ENCODE results near the gene SDHB. TPM values are rescaled to one million over a fixed set of nuclear protein-coding genes. Genes with fewer than 3 reads are reported as not detected.

SDHB gene
- total and polyA plus RNA-seq, 5 experiments from 2014 or later, result 56.1 to 149 (median 128) TPM

DNA sequence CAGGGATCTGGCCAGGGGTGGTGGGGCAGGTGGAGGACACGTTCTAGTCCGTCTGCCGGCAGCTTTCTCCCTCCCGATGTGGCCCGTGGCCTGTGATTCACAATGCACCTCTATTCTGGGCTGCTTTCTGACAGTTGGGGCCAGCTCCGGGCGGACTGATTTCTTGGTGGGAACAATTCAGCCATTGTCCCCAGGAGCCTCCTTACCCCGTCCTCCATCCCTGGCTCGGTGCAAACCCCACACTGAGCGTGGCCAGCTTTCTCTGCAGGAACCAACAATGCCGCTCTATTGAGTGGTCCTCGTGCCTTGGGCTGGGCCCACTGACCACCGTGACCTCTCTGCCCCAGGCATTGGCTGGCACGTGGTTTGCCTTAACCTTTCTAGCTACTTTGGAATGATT lies 35.7 kb upstream of the SDHB start:
- H3K36me3 Mint-ChIP-seq, result no peaks in the 10 kb centered on the region
- no peak overlapping the region for H3K27ac Mint-ChIP-seq
- peaks cover 0 to 12% (median 4%) of the 10 kb centered on the region in 5 donors for H3K27me3 Mint-ChIP-seq
- no peak for DNase-seq
- H3K4me3 Mint-ChIP-seq, result no peak overlapping the region
- POLR2A ChIA-PET, result no interaction called here
- no peaks in the 10 kb centered on the region for H3K4me1 Mint-ChIP-seq
- H3K9me3 Mint-ChIP-seq, result peaks cover 0 to 4% (median 2%) of the 10 kb centered on the region in 9 donors
- no peak for ATAC-seq

DNA sequence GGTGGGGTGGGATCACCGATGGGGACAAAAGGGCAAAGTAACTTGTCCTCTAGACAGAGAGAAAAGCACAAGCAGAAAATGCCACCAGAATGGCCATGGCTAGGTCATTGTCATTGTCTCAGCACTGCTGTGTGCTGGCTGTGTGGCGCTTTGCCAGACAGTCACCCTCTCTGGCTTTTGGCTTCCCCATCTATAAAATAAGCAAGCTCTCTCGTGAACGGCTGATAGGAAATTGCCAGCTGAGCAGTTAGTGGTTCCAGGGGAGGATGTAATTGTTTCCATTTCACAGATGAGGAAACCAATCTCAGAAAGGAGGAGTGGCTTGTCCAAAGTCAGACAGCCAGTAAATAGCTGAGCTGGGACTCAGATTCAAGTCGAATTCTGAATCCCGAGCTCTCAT lies 32.9 kb upstream of the SDHB start:
- ATAC-seq (no peak), DNase-seq (no peak)
- H3K9me3 Mint-ChIP-seq, result peaks cover 0 to 2% (median 0%) of the 10 kb centered on the region in 9 donors
- no peak overlapping the region for H3K27ac Mint-ChIP-seq
- no peaks in the 10 kb centered on the region for H3K36me3 Mint-ChIP-seq
- no peaks in the 10 kb centered on the region for H3K4me1 Mint-ChIP-seq
- no peak overlapping the region for H3K4me3 Mint-ChIP-seq
- peaks cover 0 to 17% (median 8%) of the 10 kb centered on the region in 5 donors for H3K27me3 Mint-ChIP-seq
- POLR2A ChIA-PET, result no interaction called here

DNA sequence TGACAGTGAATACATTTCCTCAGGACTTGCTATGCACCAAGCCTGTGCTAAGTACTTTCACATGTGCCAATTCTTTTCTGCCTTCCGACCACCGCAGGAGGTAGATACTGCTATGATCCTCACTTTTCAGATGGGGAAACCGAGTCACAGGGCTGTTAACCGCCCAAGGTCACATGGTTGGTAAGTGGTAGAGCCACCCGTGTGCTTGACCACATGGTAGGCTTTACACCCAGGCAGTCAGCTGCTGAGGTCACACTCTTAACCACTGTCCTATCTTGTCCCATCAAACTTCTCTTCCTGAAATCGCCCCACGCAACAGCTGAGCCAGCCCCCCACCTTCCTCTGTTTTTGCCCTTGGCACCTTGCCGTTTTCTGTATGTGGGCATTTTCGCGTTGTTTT lies 31.0 kb upstream of the SDHB start:
- Mint-ChIP-seq H3K36me3 (no peaks in the 10 kb centered on the region), H3K27me3 (peaks cover 0 to 15% (median 4%) of the 10 kb centered on the region in 5 donors), H3K9me3 (no peaks in the 10 kb centered on the region), H3K4me3 (no peak overlapping the region), H3K27ac (no peak overlapping the region), H3K4me1 (no peaks in the 10 kb centered on the region)
- DNase-seq (no peak), ATAC-seq (no peak)
- POLR2A ChIA-PET, result no interaction called here

DNA sequence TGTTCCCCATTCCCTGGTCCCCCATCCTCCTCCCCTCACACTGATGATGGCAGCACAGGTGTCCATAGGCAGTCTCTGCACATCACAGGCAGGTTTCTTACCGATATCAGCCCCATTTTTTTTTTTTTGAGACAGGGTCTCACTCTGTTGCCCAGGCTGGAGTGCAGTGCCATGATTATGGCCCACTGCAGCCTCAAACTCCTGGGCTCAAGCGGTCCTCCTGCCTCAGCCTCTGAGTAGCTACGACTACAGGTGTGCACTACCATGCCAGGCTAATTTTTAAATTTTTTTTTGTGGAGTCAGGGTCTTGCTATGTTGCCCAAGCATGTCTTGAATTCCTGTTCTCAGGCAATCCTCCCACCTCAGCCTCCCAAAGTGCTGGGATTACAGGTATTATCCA lies 28.9 kb upstream of the SDHB start:
- H3K27me3 Mint-ChIP-seq, result peaks cover 0 to 13% (median 7%) of the 10 kb centered on the region in 5 donors
- H3K9me3 Mint-ChIP-seq, result no peaks in the 10 kb centered on the region
- peaks cover 0 to 2% (median 0%) of the 10 kb centered on the region in 4 donors for H3K4me1 Mint-ChIP-seq
- no peak overlapping the region for H3K4me3 Mint-ChIP-seq
- no peak overlapping the region for H3K27ac Mint-ChIP-seq
- POLR2A ChIA-PET, result no interaction called here
- ATAC-seq (no peak), DNase-seq (no peak)
- no peaks in the 10 kb centered on the region for H3K36me3 Mint-ChIP-seq

DNA sequence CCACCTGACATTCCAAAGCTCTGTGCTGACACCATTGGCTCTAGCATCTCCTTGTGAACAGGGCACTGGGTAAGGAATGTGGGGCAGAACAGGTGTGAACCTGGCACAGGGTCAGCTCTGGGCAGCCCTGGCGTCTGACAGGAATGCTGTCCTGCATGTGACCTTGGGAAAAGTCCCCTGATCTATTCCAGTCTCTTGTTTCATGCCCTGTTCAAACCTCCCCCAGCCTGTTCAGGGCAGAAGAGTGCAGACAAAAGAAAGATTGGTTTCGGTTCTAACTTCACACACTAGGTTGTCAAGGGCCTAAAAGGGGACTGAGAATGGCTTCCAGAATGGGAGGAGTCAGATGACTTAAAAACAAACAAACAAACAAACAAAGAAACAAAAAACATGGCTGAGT lies 27.6 kb upstream of the SDHB start:
- no peaks in the 10 kb centered on the region for H3K36me3 Mint-ChIP-seq
- POLR2A ChIA-PET, result no interaction called here
- H3K9me3 Mint-ChIP-seq, result no peaks in the 10 kb centered on the region
- H3K27me3 Mint-ChIP-seq, result peaks cover 0 to 15% (median 7%) of the 10 kb centered on the region in 5 donors
- H3K27ac Mint-ChIP-seq, result no peak overlapping the region
- DNase-seq (no peak), ATAC-seq (no peak)
- no peak overlapping the region for H3K4me3 Mint-ChIP-seq
- H3K4me1 Mint-ChIP-seq, result peaks cover 0 to 2% (median 0%) of the 10 kb centered on the region in 4 donors

DNA sequence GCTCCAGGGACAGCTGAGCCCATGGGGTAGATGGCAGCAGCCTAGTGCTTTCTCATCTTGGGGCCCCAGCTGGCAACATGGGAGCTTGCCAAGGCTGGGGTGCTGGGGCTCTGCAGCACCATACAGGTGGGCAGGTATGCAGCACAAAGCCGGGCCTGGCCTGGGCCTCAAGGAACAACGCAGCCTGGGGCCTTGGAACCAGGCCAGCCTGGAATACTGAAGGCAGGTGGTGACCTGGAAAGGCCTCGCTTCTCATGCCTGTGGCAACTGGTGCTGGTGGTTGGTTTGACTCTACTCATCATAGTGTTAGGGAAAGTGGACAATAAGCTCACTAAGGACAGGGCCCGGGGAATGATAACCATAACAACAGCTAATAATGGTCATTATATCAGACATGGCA lies 27.0 kb upstream of the SDHB start:
- Mint-ChIP-seq H3K4me3 (no peak overlapping the region), H3K27me3 (peaks cover 0 to 15% (median 7%) of the 10 kb centered on the region in 5 donors), H3K27ac (no peak overlapping the region), H3K4me1 (peaks cover 0 to 2% (median 0%) of the 10 kb centered on the region in 4 donors), H3K9me3 (no peaks in the 10 kb centered on the region), H3K36me3 (no peaks in the 10 kb centered on the region)
- ATAC-seq (no peak), DNase-seq (no peak)
- POLR2A ChIA-PET, result no interaction called here

DNA sequence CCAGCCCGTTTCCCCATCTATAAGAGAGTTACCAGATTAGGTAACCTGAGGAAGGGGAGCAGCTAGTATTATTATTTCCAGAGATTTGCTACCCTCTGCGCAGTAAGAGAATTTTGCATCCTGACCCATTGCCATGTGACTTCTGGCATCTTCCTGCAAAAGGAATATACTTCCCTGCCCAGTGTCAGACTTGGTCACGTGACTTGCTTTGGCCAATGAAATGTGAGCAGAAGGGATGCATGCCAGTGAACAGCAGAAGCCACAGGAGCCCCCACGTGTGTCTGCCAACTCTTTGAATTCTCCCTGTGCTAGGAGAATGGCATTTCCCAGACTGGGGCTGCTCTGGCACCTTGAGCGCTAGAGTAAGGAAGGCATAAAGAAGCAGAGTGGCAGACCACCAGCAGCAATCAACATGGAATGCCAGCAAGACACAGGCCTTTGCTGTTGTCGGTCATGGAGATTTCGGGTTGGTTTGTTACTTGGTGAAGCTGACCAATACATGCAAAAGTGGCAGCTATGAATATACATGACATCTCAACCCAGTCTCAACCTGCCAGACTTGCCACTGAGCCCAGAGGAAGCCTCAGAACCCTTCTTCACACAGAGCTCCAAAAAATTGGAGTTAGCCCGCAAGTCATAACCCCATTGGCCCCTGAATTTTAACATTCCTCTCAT lies 26.4 kb upstream of the SDHB start:
- DNase-seq (no peak), ATAC-seq (no peak)
- peaks cover 0 to 3% (median 0%) of the 10 kb centered on the region in 4 donors for H3K4me1 Mint-ChIP-seq
- POLR2A ChIA-PET, result no interaction called here
- no peaks in the 10 kb centered on the region for H3K36me3 Mint-ChIP-seq
- H3K4me3 Mint-ChIP-seq, result no peak overlapping the region
- no peaks in the 10 kb centered on the region for H3K9me3 Mint-ChIP-seq
- H3K27me3 Mint-ChIP-seq, result peaks cover 0 to 13% (median 9%) of the 10 kb centered on the region in 5 donors
- no peak overlapping the region for H3K27ac Mint-ChIP-seq

DNA sequence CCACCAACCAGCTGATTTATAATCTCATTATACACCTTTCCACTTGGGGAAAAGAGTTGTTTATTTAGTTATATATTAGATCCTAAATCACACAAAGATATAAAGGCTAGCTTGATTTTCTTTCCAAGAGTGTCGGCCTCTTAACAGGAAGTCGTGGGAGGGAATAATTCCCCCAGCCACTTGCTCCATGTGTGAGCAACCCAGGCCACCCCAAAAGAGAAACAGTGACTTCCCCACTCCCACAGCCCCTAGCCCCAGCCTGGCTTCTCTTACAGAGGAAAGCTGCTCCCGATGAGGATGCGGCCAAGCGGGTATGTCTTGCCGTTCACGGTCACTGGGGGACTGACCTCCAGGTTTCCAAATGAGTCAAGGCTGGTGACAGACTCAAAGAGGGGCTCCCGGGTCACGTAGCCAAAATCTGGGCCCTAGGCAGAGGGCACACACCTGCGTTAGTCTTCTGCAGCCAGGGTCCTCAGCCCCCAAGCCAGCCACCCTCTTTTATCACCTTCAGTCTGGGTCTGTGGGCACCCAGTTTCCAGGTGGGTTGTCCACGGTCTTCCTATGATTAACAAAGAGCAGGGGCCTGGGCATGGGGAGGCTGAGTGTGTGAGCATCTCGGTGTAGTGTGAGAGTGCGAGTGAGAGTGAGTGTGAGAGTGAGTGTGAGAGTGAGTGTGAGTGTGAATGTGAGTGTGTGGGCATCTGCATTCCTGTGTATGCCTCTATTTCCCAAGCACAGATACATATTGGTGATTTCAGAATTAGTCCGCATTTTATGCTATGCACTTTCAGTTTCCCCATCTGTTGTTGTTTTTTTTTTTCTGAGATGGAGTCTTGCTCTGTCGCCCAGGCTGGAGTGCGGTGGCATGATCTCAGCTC lies 25.4 kb upstream of the SDHB start:
- H3K27me3 Mint-ChIP-seq, result peaks cover 0 to 7% (median 2%) of the 10 kb centered on the region in 5 donors
- H3K27ac Mint-ChIP-seq, result no peak overlapping the region
- ATAC-seq (no peak), DNase-seq (no peak)
- H3K4me1 Mint-ChIP-seq, result peaks cover 0 to 3% (median 0%) of the 10 kb centered on the region in 4 donors
- no peaks in the 10 kb centered on the region for H3K36me3 Mint-ChIP-seq
- POLR2A ChIA-PET, result no interaction called here
- no peaks in the 10 kb centered on the region for H3K9me3 Mint-ChIP-seq
- H3K4me3 Mint-ChIP-seq, result no peak overlapping the region

DNA sequence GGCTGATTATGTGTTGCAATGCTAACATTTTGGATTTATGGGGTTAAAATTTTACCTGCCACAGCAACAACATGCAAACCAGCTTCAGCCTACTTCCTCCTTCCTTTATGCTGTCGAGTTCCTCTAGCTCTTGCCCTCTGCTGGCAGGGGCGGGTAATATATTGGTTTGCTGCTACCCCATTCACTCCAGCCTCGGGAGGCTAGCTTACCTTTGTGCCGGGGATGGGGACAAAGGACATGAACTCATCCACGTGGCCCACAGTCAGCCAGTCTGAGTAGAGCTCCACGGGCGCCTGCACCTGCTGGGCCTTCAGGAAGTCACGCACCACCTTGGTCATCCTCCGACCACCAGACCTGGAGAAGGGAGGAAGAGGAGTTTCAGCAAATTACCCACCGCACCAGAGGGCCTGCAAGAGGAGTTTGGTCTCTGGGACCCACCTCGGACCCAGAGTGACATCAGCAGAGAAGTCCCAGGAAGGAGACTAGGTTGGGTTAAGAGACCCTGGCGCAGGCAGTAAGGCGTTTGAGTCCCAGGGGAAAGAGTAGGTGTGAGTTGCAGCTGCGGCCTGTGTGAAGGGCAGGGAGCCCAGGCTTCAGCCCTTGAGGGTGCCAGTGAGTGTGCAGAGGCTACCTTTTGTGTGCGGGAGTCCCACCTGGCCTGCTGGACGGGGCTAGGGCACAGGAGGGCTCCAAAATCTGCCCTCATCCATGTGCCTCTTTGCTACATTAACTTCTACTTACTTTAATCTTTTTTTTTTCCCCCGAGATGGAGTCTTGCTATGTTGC lies 21.8 kb upstream of the SDHB start:
- DNase-seq (no peak), ATAC-seq (no peak)
- H3K9me3 Mint-ChIP-seq, result no peaks in the 10 kb centered on the region
- no peaks in the 10 kb centered on the region for H3K36me3 Mint-ChIP-seq
- H3K27me3 Mint-ChIP-seq, result peaks cover 0 to 6% (median 0%) of the 10 kb centered on the region in 5 donors
- no peak overlapping the region for H3K27ac Mint-ChIP-seq
- peaks cover 0 to 3% (median 0%) of the 10 kb centered on the region in 4 donors for H3K4me1 Mint-ChIP-seq
- H3K4me3 Mint-ChIP-seq, result no peak overlapping the region
- POLR2A ChIA-PET, result no interaction called here

DNA sequence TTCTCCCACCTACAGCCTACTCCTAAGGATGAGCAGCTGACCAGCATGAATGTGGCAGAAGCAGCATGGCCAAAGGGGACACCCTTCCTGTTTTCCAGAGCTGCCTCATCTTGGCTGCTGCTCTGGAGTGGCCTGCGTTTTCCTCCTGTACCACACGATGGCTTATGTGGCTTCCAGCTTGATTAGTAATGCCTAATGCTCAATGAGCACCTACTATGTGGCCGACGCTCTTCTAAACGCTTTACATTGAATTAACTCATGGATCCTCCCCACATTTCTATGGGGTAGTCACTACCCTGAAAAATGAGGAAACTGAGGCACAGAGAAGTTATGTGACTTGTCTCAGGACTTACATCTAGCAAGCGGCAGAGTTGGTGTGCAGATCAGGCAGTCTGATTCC lies 18.0 kb upstream of the SDHB start:
- Mint-ChIP-seq H3K4me3 (no peak overlapping the region), H3K27me3 (peaks cover 0 to 2% (median 0%) of the 10 kb centered on the region in 5 donors)
- POLR2A ChIA-PET, result no interaction called here

DNA sequence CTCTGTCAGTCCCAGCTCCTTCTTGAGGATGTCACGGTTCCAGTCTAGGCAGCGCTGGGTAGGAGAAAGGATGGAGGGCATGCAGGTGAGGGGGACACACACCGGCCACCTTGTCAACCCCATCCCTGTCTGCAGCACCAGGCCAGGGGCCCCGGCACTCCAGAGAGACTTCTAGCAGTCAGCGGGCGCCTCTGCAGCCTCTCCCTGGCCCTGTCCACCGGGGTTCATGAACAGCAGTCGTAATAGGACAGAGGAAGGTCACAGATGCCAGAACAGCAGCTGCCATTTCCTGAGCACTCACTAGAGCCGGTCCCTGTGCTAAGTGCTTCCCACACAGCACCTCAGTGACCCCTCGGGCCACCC lies 16.3 kb upstream of the SDHB start:
- no peak overlapping the region for H3K4me3 Mint-ChIP-seq
- no peaks in the 10 kb centered on the region for H3K36me3 Mint-ChIP-seq
- H3K4me1 Mint-ChIP-seq, result peaks cover 0 to 6% (median 4%) of the 10 kb centered on the region in 4 donors
- POLR2A ChIA-PET, result interaction anchor here (0.7 kb wide), 1 partner anchor 1583 kb away, joined by 3 read pairs; no protein-coding TSS in a partner anchor
- H3K27me3 Mint-ChIP-seq, result no peaks in the 10 kb centered on the region
- DNase-seq (no peak), ATAC-seq (no peak)
- no peaks in the 10 kb centered on the region for H3K9me3 Mint-ChIP-seq
- no peak overlapping the region for H3K27ac Mint-ChIP-seq

More for the DNA sequence above, 18.0 kb upstream of the SDHB start:
- no peak overlapping the region for H3K27ac Mint-ChIP-seq
- H3K9me3 Mint-ChIP-seq, result no peaks in the 10 kb centered on the region
- H3K36me3 Mint-ChIP-seq, result no peaks in the 10 kb centered on the region
- ATAC-seq (no peak), DNase-seq (no peak)
- H3K4me1 Mint-ChIP-seq, result peaks cover 0 to 3% (median 2%) of the 10 kb centered on the region in 4 donors

DNA sequence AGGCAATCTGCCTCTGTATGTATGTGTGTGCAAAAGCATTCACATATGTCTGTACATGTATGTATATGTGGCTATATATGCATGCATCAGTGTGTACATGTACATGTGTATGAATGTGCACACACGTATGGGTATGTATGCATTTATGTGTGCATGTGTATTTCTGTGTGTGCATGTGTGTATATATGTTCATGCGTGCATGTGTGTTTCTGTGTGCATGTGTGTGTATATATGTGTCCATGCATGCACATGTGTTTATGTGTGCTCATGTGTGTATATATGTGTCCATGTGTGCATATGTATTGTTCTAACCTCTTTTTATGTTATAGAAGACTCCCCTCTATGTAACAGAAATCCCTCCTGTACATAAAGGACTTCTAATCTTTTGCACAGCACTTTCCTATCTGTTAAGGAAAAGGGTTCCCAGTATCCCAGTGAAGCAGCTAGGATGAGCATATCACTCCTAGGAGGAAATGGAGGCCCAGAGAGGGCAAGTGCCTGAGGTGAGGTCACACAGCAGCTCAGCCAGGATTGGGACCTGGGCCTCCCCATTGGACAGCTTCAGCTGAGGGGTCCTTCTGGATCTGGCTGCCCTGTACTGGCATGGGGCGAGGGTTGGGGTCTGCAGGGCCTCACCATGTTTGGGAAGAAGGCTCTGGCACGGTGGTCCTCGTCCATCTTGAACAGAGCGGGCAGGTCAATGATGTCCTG lies 15.8 kb upstream of the SDHB start:
- DNase-seq (no peak), ATAC-seq (no peak)
- H3K4me1 Mint-ChIP-seq, result peaks cover 0 to 6% (median 4%) of the 10 kb centered on the region in 4 donors
- H3K36me3 Mint-ChIP-seq, result peaks cover 0 to 2% (median 0%) of the 10 kb centered on the region in 3 donors
- H3K9me3 Mint-ChIP-seq, result peaks cover 0 to 5% (median 0%) of the 10 kb centered on the region in 9 donors
- H3K4me3 Mint-ChIP-seq, result no peak overlapping the region
- no peak overlapping the region for H3K27ac Mint-ChIP-seq
- H3K27me3 Mint-ChIP-seq, result no peaks in the 10 kb centered on the region
- POLR2A ChIA-PET, result interaction anchor here (0.7 kb wide), 1 partner anchor 1583 kb away, joined by 3 read pairs; no protein-coding TSS in a partner anchor

Measured in naive thymus-derived CD8-positive, alpha-beta T cell (primary cell).